Sigmoid colon (tissue), 7 donors: ENCODE results near the gene PLCG1. TPM values are rescaled to one million over a fixed set of nuclear protein-coding genes. Genes with fewer than 3 reads are reported as not detected.

Source experiments
- DNase-seq: peaks from one replicate; pipeline ENCODE4 v3.0.0-alpha.2; 2019
- H3K27ac ChIP-seq, 4 donors: fragments of 200-600 bp; sonication (generic); one replicate each; pipeline ENCODE4 v1.5.1; 2016 to 2019; ENCODE audit warnings: mild to moderate bottlenecking in 1 of 4
- H3K27me3 ChIP-seq, 3 donors: fragments of 200-600 bp; sonication (generic); one replicate each; pipeline ENCODE4 v1.5.1; 2019; ENCODE audit warnings: mild to moderate bottlenecking in 1 of 3
- H3K36me3 ChIP-seq, 4 donors: fragments of 200-600 bp; sonication (generic); one replicate each; pipeline ENCODE4 v1.5.1; 2016 to 2019
- H3K4me1 ChIP-seq, 4 donors: fragments of 200-600 bp; sonication (generic); one replicate each; pipeline ENCODE4 v1.5.1; 2017 to 2019
- H3K4me3 ChIP-seq, 4 donors: fragments of 200-600 bp; sonication (generic); one replicate each; pipeline ENCODE4 v1.5.1; 2017 to 2019; ENCODE audit warnings: mild to moderate bottlenecking in 2 of 4, moderate library complexity in 1 of 4
- H3K9me3 ChIP-seq, 4 donors: fragments of 200-600 bp in 3 of 4; sonication (generic) in 3 of 4; one replicate each; pipeline versions ENCODE4 v1.5.1 to v1.6.1; 2013 to 2019
- CTCF ChIP-seq, 4 experiments: fragments of 450-650 bp in 3 of 4; fragments of 200-600 bp in 1 of 4; IDR thresholded peaks; one replicate each; pipeline ENCODE4 v1.5.1; 2016 to 2019; ENCODE audit warnings: antibody characterized with exemption in 4 of 4, mild to moderate bottlenecking in 3 of 4, moderate library complexity in 2 of 4
- EP300 ChIP-seq, 4 donors: sonication (generic); formaldehyde crosslinking; IDR thresholded peaks; one replicate each; pipeline ENCODE4 v1.6.1; 2017; ENCODE audit warnings: antibody characterized with exemption in 4 of 4
- POLR2A ChIP-seq, 2 donors: fragments of 450-650 bp; IDR thresholded peaks; one replicate each; pipeline ENCODE4 v1.6.1; 2016; ENCODE audit warnings: antibody characterized with exemption in 2 of 2, mild to moderate bottlenecking in 2 of 2, moderate library complexity in 2 of 2
- POLR2AphosphoS5 ChIP-seq, 4 donors: sonication (generic); formaldehyde crosslinking; IDR thresholded peaks; one replicate each; pipeline ENCODE4 v1.6.1; 2017; ENCODE audit warnings: antibody characterized with exemption in 4 of 4
- WGBS, 2 donors: extraction: QIAGEN DNeasy Blood & Tissue Kit; methylation state at CpG; one replicate each; pipeline ENCODE4 v1.1.7; 2013; 5-methylcytosine and 5-hydroxymethylcytosine counted together
- intact Hi-C: fragments of 100-400 bp; cut with DNase I; formaldehyde crosslinking; loops from one replicate; pipeline ENCODE4 v1.15.1; 2023
- polyA plus RNA-seq, 3 donors: library from polyadenylated mRNA; stranded (reverse); fragments of 200-250 nt; gene quantifications; one replicate each; pipeline ENCODE4 v1.2.3, GENCODE V29; 2013
- total RNA-seq, 4 donors: library from RNA; depleted of rRNA; stranded (reverse); fragments of >200 nt; gene quantifications; one replicate each; pipeline ENCODE4 v1.1.0, GENCODE V29; 2016
- donor health status: healthy with polysubstance abuse.
- donor health status: Bipolar disorder and iron deficiency.
- donor health status: healthy.

Gene PLCG1
- total and polyA plus RNA-seq, 7 donors = 9.9 to 152 (median 55.1) TPM

- Histone ChIP-seq H3K36me3 (no peaks in the 10 kb centered on the region), H3K27ac (peak overlapping the region in 2 of 4 donors; percentile 46 to 73), H3K9me3 (no peaks in the 10 kb centered on the region), H3K27me3 (no peaks in the 10 kb centered on the region), H3K4me1 (peaks cover 0 to 82% (median 58%) of the 10 kb centered on the region in 4 donors), H3K4me3 (no peak overlapping the region)
- DNase-seq = no peak
- intact Hi-C loops = no loop called here
- TF ChIP-seq CTCF (IDR thresholded peaks at IDR 0.05) (no peak), POLR2AphosphoS5 (IDR thresholded peaks at IDR 0.05) (no peak), POLR2A (IDR thresholded peaks at IDR 0.05) (no peak), EP300 (IDR thresholded peaks at IDR 0.05) (no peak)
- 50 to 69% methylated on average over 5 of the region's 5 CpGs for WGBS, 2 donors
These were observed 5.6 kb downstream of the PLCG1 start for GRCh38 chr20:41142919-41143318.

- no peaks in the 10 kb centered on the region for H3K9me3 ChIP-seq
- peak overlapping the region in 2 of 4 donors; percentile 46 to 73 for H3K27ac ChIP-seq
- no peaks in the 10 kb centered on the region for H3K36me3 ChIP-seq
- WGBS, 2 donors = 61 to 68% methylated on average over 2 of the region's 2 CpGs
- intact Hi-C loops = no loop called here
- no peaks in the 10 kb centered on the region for H3K27me3 ChIP-seq
- peaks cover 0 to 83% (median 58%) of the 10 kb centered on the region in 4 donors for H3K4me1 ChIP-seq
- no peak for DNase-seq
- TF ChIP-seq POLR2A (IDR thresholded peaks at IDR 0.05) (no peak), POLR2AphosphoS5 (IDR thresholded peaks at IDR 0.05) (no peak), CTCF (IDR thresholded peaks at IDR 0.05) (no peak), EP300 (IDR thresholded peaks at IDR 0.05) (no peak)
- H3K4me3 ChIP-seq = no peak overlapping the region
These were observed 6.0 kb downstream of the PLCG1 start for GRCh38 chr20:41143354-41143753.

GRCh38 chr20:41145317-41145716 lies 8.0 kb downstream of the PLCG1 start:
- Histone ChIP-seq H3K36me3 (no peaks in the 10 kb centered on the region), H3K4me1 (peaks cover 0 to 75% (median 43%) of the 10 kb centered on the region in 4 donors), H3K9me3 (no peaks in the 10 kb centered on the region), H3K4me3 (no peak overlapping the region), H3K27ac (peak overlapping the region; percentile 51 to 67 (median 56)), H3K27me3 (no peaks in the 10 kb centered on the region)
- TF ChIP-seq EP300 (IDR thresholded peaks at IDR 0.05) (no peak), POLR2A (IDR thresholded peaks at IDR 0.05) (no peak), CTCF (IDR thresholded peaks at IDR 0.05) (no peak), POLR2AphosphoS5 (IDR thresholded peaks at IDR 0.05) (no peak)
- intact Hi-C loops = no loop called here
- 95 to 97% methylated on average over 2 of the region's 2 CpGs for WGBS, 2 donors
- DNase-seq = no peak

GRCh38 chr20:41145821-41146620 lies 8.7 kb downstream of the PLCG1 start:
- intact Hi-C loops = no loop called here
- Histone ChIP-seq H3K27ac (peak overlapping the region; percentile 51 to 67 (median 56)), H3K4me3 (no peak overlapping the region), H3K9me3 (no peaks in the 10 kb centered on the region), H3K27me3 (no peaks in the 10 kb centered on the region), H3K36me3 (no peaks in the 10 kb centered on the region), H3K4me1 (peaks cover 0 to 68% (median 36%) of the 10 kb centered on the region in 4 donors)
- 68 to 71% methylated on average over 12 of the region's 12 CpGs for WGBS, 2 donors
- TF ChIP-seq POLR2A (IDR thresholded peaks at IDR 0.05) (no peak), CTCF (IDR thresholded peaks at IDR 0.05) (no peak), POLR2AphosphoS5 (IDR thresholded peaks at IDR 0.05) (no peak), EP300 (IDR thresholded peaks at IDR 0.05) (no peak)
- DNase-seq = peak; percentile 74
